ENCODE data around the gene MMP11.

The MMP11 gene

GRCh38 chr22:23826510-23827350 lies 54.1 kb downstream of the MMP11 start:
- DNase-seq (no peak), ATAC-seq (replicated peaks) (no peak)
- Mint-ChIP-seq H3K4me1 (ENCODE audit: low read depth in 2 of 2) (peaks cover 6 to 17% of the 10 kb centered on the region in 2 donors), H3K4me3 (no peak overlapping the region), H3K27me3 (no peaks in the 10 kb centered on the region), H3K9me3 (no peaks in the 10 kb centered on the region), H3K27ac (no peak overlapping the region), H3K36me3 (ENCODE audit: insufficient read depth) (peaks cover 27% of the 10 kb centered on the region)

GRCh38 chr22:23827351-23827995 lies 54.8 kb downstream of the MMP11 start:
- no peak for ATAC-seq (replicated peaks)
- Mint-ChIP-seq H3K36me3 (ENCODE audit: insufficient read depth) (peaks cover 24% of the 10 kb centered on the region), H3K4me3 (no peak overlapping the region), H3K27ac (no peak overlapping the region), H3K27me3 (no peaks in the 10 kb centered on the region), H3K4me1 (ENCODE audit: low read depth in 2 of 2) (peaks cover 6 to 17% of the 10 kb centered on the region in 2 donors), H3K9me3 (no peaks in the 10 kb centered on the region)
- DNase-seq = no peak

- Mint-ChIP-seq H3K36me3 (ENCODE audit: insufficient read depth) (peaks cover 17% of the 10 kb centered on the region), H3K4me1 (ENCODE audit: low read depth in 2 of 2) (peaks cover 6 to 14% of the 10 kb centered on the region in 2 donors), H3K27me3 (no peaks in the 10 kb centered on the region), H3K27ac (peak overlapping the region in 1 of 2 donors; percentile 66), H3K4me3 (no peak overlapping the region), H3K9me3 (no peaks in the 10 kb centered on the region)
- DNase-seq (no peak), ATAC-seq (replicated peaks) (no peak)
Observed at GRCh38 chr22:23828800-23829680, 56.4 kb downstream of the MMP11 start.

- peak overlapping the region in 1 of 2 donors; percentile 66 for H3K27ac Mint-ChIP-seq
- peaks cover 17% of the 10 kb centered on the region for H3K36me3 Mint-ChIP-seq (ENCODE audit: insufficient read depth)
Observed at GRCh38 chr22:23829845-23830372, 57.3 kb downstream of the MMP11 start.

GRCh38 chr22:23831261-23831660 lies 58.6 kb downstream of the MMP11 start:
- DNase-seq = no peak
- no peak for ATAC-seq (replicated peaks)
- Mint-ChIP-seq H3K4me1 (ENCODE audit: low read depth in 2 of 2) (peaks cover 6 to 14% of the 10 kb centered on the region in 2 donors), H3K9me3 (no peaks in the 10 kb centered on the region), H3K27ac (peak overlapping the region in 1 of 2 donors; percentile 26), H3K27me3 (no peaks in the 10 kb centered on the region), H3K36me3 (ENCODE audit: insufficient read depth) (peaks cover 15% of the 10 kb centered on the region), H3K4me3 (no peak overlapping the region)

More at GRCh38 chr22:23829845-23830372, 57.3 kb downstream of the MMP11 start:
- ATAC-seq (replicated peaks) (no peak), DNase-seq (no peak)
- Mint-ChIP-seq H3K27me3 (no peaks in the 10 kb centered on the region), H3K4me1 (ENCODE audit: low read depth in 2 of 2) (peaks cover 6 to 14% of the 10 kb centered on the region in 2 donors), H3K4me3 (no peak overlapping the region), H3K9me3 (no peaks in the 10 kb centered on the region)

GRCh38 chr22:23831781-23832180 lies 59.1 kb downstream of the MMP11 start:
- no peak overlapping the region for H3K4me3 Mint-ChIP-seq
- DNase-seq (no peak), ATAC-seq (replicated peaks) (no peak)
- H3K4me1 Mint-ChIP-seq (ENCODE audit: low read depth in 2 of 2) = peaks cover 6 to 14% of the 10 kb centered on the region in 2 donors
- peak overlapping the region in 1 of 2 donors; percentile 26 for H3K27ac Mint-ChIP-seq
- no peaks in the 10 kb centered on the region for H3K9me3 Mint-ChIP-seq
- H3K27me3 Mint-ChIP-seq = no peaks in the 10 kb centered on the region
- peaks cover 14% of the 10 kb centered on the region for H3K36me3 Mint-ChIP-seq (ENCODE audit: insufficient read depth)

- Mint-ChIP-seq H3K4me3 (no peak overlapping the region), H3K9me3 (no peaks in the 10 kb centered on the region), H3K27ac (peak overlapping the region in 1 of 2 donors; percentile 26), H3K36me3 (ENCODE audit: insufficient read depth) (peaks cover 14% of the 10 kb centered on the region), H3K4me1 (ENCODE audit: low read depth in 2 of 2) (peaks cover 9 to 14% of the 10 kb centered on the region in 2 donors), H3K27me3 (no peaks in the 10 kb centered on the region)
- no peak for DNase-seq
- no peak for ATAC-seq (replicated peaks)
Observed at GRCh38 chr22:23832226-23833016, 59.8 kb downstream of the MMP11 start.

GRCh38 chr22:23833017-23833751 lies 60.5 kb downstream of the MMP11 start:
- no peak for ATAC-seq (replicated peaks)
- H3K27me3 Mint-ChIP-seq = no peaks in the 10 kb centered on the region
- peaks cover 17% of the 10 kb centered on the region for H3K36me3 Mint-ChIP-seq (ENCODE audit: insufficient read depth)
- no peak overlapping the region for H3K4me3 Mint-ChIP-seq
- no peaks in the 10 kb centered on the region for H3K9me3 Mint-ChIP-seq
- no peak overlapping the region for H3K27ac Mint-ChIP-seq
- no peak for DNase-seq
- H3K4me1 Mint-ChIP-seq (ENCODE audit: low read depth in 2 of 2) = peaks cover 13 to 18% of the 10 kb centered on the region in 2 donors

Measured in effector memory CD8-positive, alpha-beta T cell (primary cell).